ENCODE results near the gene ABCF1.

- TF ChIP-seq, protein P1, sequence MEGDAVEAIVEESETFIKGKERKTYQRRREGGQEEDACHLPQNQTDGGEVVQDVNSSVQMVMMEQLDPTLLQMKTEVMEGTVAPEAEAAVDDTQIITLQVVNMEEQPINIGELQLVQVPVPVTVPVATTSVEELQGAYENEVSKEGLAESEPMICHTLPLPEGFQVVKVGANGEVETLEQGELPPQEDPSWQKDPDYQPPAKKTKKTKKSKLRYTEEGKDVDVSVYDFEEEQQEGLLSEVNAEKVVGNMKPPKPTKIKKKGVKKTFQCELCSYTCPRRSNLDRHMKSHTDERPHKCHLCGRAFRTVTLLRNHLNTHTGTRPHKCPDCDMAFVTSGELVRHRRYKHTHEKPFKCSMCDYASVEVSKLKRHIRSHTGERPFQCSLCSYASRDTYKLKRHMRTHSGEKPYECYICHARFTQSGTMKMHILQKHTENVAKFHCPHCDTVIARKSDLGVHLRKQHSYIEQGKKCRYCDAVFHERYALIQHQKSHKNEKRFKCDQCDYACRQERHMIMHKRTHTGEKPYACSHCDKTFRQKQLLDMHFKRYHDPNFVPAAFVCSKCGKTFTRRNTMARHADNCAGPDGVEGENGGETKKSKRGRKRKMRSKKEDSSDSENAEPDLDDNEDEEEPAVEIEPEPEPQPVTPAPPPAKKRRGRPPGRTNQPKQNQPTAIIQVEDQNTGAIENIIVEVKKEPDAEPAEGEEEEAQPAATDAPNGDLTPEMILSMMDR (conservative IDR thresholded peaks at IDR 0.05 in 1 of 2, IDR thresholded peaks at IDR 0.05 in 1 of 2; ENCODE audit: extremely low read depth in 1 of 2, insufficient read depth in 1 of 2, low read depth in 1 of 2, low read length in 2 of 2): no peak
- TF ChIP-seq EZH2 (IDR thresholded peaks at IDR 0.05; ENCODE audit: borderline replicate concordance, low read length): no peak
Observed at GRCh38 chr6:30547454-30547853, 23.8 kb upstream of the ABCF1 start.
